HepG2 (cell line): ENCODE results near the gene EBF4. TPM values are rescaled to one million over a fixed set of nuclear protein-coding genes. Genes with fewer than 3 reads are reported as not detected.
A peak's percentile ranks its signal among the peaks of the same experiment; 100 is the strongest.

Source experiments
- ATAC-seq: fragments of 200-7000 bp; cut with Tn5 transposase; 3 replicates; pipeline ENCODE4 v1.9.1; 2020; ENCODE audit warnings: mild to moderate bottlenecking, moderate library complexity
- BruUV-seq: library from RNA; stranded (reverse); fragments of 400-500 nt; replicated peaks from 2 replicates; lab custom pipeline; 2021; lab: Mats Ljungman, UMichigan
- CTCF ChIA-PET: fragments of 300-600 bp; formaldehyde crosslinking; extraction: SDS; loops from one replicate; lab custom pipeline; 2021; ENCODE audit warnings: low total read pairs, inconsistent platforms, low intra/inter-chr PET ratio; lab: Yijun Ruan, JAX
- POLR2A ChIA-PET: fragments of 350-600 bp; sonication (Branson Sonifier 250); formaldehyde crosslinking; loops from one replicate; lab custom pipeline; 2020; ENCODE audit warnings: antibody characterized with exemption, inconsistent platforms; lab: Yijun Ruan, JAX
- DNase-seq: peaks from one replicate; pipeline ENCODE4 v3.0.0-alpha.2; 2015; ENCODE audit warnings: low spot score
- FAIRE-seq: peaks from 3 replicates; lab custom pipeline; 2011; peaks lifted over from hg19 to GRCh38; lab: Jason Lieb, UNC
- H2AFZ ChIP-seq: one replicate; pipeline ENCODE4 v1.6.1; 2011; ENCODE audit warnings: low read length, inconsistent platforms
- H3K27ac ChIP-seq: fragments of 300-600 bp; 3 replicates; pipeline ENCODE4 v1.8.0; 2011; ENCODE audit warnings: mixed run types, mild to moderate bottlenecking, mixed read lengths, low read length, inconsistent platforms; ENCODE audit not compliant: insufficient read depth; ENCODE audit errors: extremely low read length
- H3K27me3 ChIP-seq, 2 experiments: fragments of 200-600 bp in 1 of 2; 2 replicates in 1 of 2; 3 replicates in 1 of 2; pipeline versions ENCODE4 v1.6.0 to v1.8.0; 2011; ENCODE audit warnings: low read length in 2 of 2, mild to moderate bottlenecking in 2 of 2, moderate library complexity in 2 of 2, inconsistent platforms in 1 of 2; ENCODE audit not compliant: insufficient read depth in 2 of 2, control insufficient read depth in 1 of 2
- H3K36me3 ChIP-seq, 2 experiments: fragments of 200-600 bp in 1 of 2; replicated peaks in 1 of 2; 2 replicates in 1 of 2; 3 replicates in 1 of 2; pipeline versions ENCODE4 v1.5.1 to v1.8.0; 2011; ENCODE audit warnings: low read length in 2 of 2, inconsistent platforms in 1 of 2; ENCODE audit not compliant: insufficient read depth in 2 of 2, control insufficient read depth in 1 of 2
- H3K4me1 ChIP-seq: 2 replicates; pipeline ENCODE4 v1.5.1; 2012; ENCODE audit warnings: low read length, inconsistent platforms; ENCODE audit not compliant: insufficient read depth
- H3K4me2 ChIP-seq: 2 replicates; pipeline ENCODE4 v1.6.0; 2011; ENCODE audit warnings: low read depth, low read length, inconsistent platforms
- H3K4me3 ChIP-seq, 3 experiments: fragments of 200-600 bp in 1 of 3; sonication (generic), shearing (Covaris generic) in 1 of 3; replicated peaks in 1 of 3; 2 replicates each; pipeline ENCODE4 v1.5.1; 2011 to 2016; ENCODE audit warnings: low read length in 3 of 3, inconsistent platforms in 2 of 3, low read depth in 2 of 3, mild to moderate bottlenecking in 2 of 3, control low read depth in 1 of 3, mixed read lengths in 1 of 3; ENCODE audit not compliant: insufficient read depth in 1 of 3
- H3K79me2 ChIP-seq: one replicate; pipeline ENCODE4 v1.6.1; 2011; ENCODE audit warnings: low read length, inconsistent platforms; ENCODE audit not compliant: insufficient read depth
- H3K9ac ChIP-seq: 2 replicates; pipeline ENCODE4 v1.6.0; 2011; ENCODE audit warnings: mild to moderate bottlenecking, low read depth, low read length, inconsistent platforms; ENCODE audit not compliant: insufficient read depth
- H3K9me3 ChIP-seq: 2 replicates; pipeline ENCODE4 v1.5.1; 2012; ENCODE audit warnings: mild to moderate bottlenecking, low read length
- H4K20me1 ChIP-seq: 2 replicates; pipeline ENCODE4 v1.6.0; 2011; ENCODE audit warnings: inconsistent platforms, mild to moderate bottlenecking, low read length, moderate library complexity; ENCODE audit not compliant: insufficient read depth
- BATF2 ChIP-seq: sonication (generic); formaldehyde crosslinking; IDR thresholded peaks from 2 replicates; pipeline ENCODE4 v1.8.0; 2022; ENCODE audit warnings: mild to moderate bottlenecking, missing genetic modification reagents, moderate library complexity
- BHLHE40 ChIP-seq: IDR thresholded peaks from 2 replicates; pipeline ENCODE4 v1.6.1; 2011; ENCODE audit warnings: low read length, improper control_type of control experiment
- CREB1 ChIP-seq, 2 experiments: fragments of 450-650 bp in 1 of 2; IDR thresholded peaks; 2 replicates each; pipeline ENCODE4 v1.6.1; 2016 to 2017; ENCODE audit warnings: control low read depth in 1 of 2, mild to moderate bottlenecking in 1 of 2, missing compliant biosample characterization in 1 of 2, missing genetic modification characterization in 1 of 2
- DMAP1 ChIP-seq: IDR thresholded peaks from 2 replicates; pipeline ENCODE4 v1.6.1; 2016
- ERF ChIP-seq: IDR thresholded peaks from 2 replicates; pipeline ENCODE4 v1.6.1; 2018; ENCODE audit warnings: missing biosample characterization, missing genetic modification reagents
- GATAD1 ChIP-seq: IDR thresholded peaks from 2 replicates; pipeline ENCODE4 v1.6.1; 2016; ENCODE audit warnings: missing genetic modification reagents, missing compliant biosample characterization
- HDAC6 ChIP-seq: fragments of 200-600 bp; sonication (generic); IDR thresholded peaks from 2 replicates; pipeline ENCODE4 v1.7.0; 2017; ENCODE audit warnings: mild to moderate bottlenecking, antibody characterized with exemption, low read length, low read depth
- HES4 ChIP-seq: sonication (generic); formaldehyde crosslinking; IDR thresholded peaks from 2 replicates; pipeline ENCODE4 v1.9.0; 2021; ENCODE audit warnings: mild to moderate bottlenecking, missing genetic modification reagents, borderline replicate concordance
- MIER3 ChIP-seq: IDR thresholded peaks from 2 replicates; pipeline ENCODE4 v1.6.1; 2016; ENCODE audit warnings: missing compliant biosample characterization, borderline replicate concordance
- ONECUT2 ChIP-seq: sonication (generic); formaldehyde crosslinking; IDR thresholded peaks from 2 replicates; pipeline ENCODE4 v1.4.0; 2020; ENCODE audit warnings: missing genetic modification reagents
- POGZ ChIP-seq: sonication (generic); formaldehyde crosslinking; IDR thresholded peaks from 2 replicates; pipeline ENCODE4 v1.4.0; 2020; ENCODE audit warnings: mild to moderate bottlenecking, missing genetic modification reagents
- SAFB2 ChIP-seq: sonication (generic); formaldehyde crosslinking; IDR thresholded peaks from 2 replicates; pipeline ENCODE4 v1.5.1; 2020; ENCODE audit warnings: missing genetic modification reagents, low read depth, mild to moderate bottlenecking, borderline replicate concordance
- SALL2 ChIP-seq: sonication (generic); formaldehyde crosslinking; IDR thresholded peaks from 2 replicates; pipeline ENCODE4 v1.8.1; 2023; ENCODE audit warnings: mild to moderate bottlenecking, missing genetic modification reagents, inconsistent platforms
- SIX4 ChIP-seq: sonication (generic); formaldehyde crosslinking; IDR thresholded peaks from 2 replicates; pipeline ENCODE4 v1.4.0; 2020; ENCODE audit warnings: missing genetic modification reagents
- TBL1XR1 ChIP-seq: fragments of 150-350 bp; IDR thresholded peaks from 2 replicates; pipeline ENCODE4 v1.6.1; 2014; ENCODE audit warnings: borderline replicate concordance, low read length; ENCODE audit not compliant: partially characterized antibody
- ZFP36 ChIP-seq: fragments of 150-350 bp; IDR thresholded peaks from 2 replicates; pipeline ENCODE4 v1.6.1; 2018; ENCODE audit warnings: borderline replicate concordance, low read length, low read depth; ENCODE audit not compliant: partially characterized antibody
- ZFX ChIP-seq: sonication (generic); formaldehyde crosslinking; IDR thresholded peaks from 2 replicates; pipeline ENCODE4 v1.4.0; 2020; ENCODE audit warnings: mild to moderate bottlenecking, low read depth, missing genetic modification reagents, moderate library complexity
- ZNF280D ChIP-seq: sonication (generic); formaldehyde crosslinking; IDR thresholded peaks from 2 replicates; pipeline ENCODE4 v1.5.1; 2020; ENCODE audit warnings: mild to moderate bottlenecking, missing genetic modification reagents
- ZNF558 ChIP-seq: sonication (generic); formaldehyde crosslinking; IDR thresholded peaks from 2 replicates; pipeline ENCODE4 v1.9.0; 2022; ENCODE audit warnings: mild to moderate bottlenecking, missing genetic modification reagents, borderline replicate concordance
- ZNF850 ChIP-seq: sonication (generic); formaldehyde crosslinking; conservative IDR thresholded peaks from 2 replicates; pipeline ENCODE4 v1.9.0; 2021; ENCODE audit warnings: mild to moderate bottlenecking, missing genetic modification reagents
- ZSCAN5A ChIP-seq: sonication (generic); formaldehyde crosslinking; IDR thresholded peaks from 2 replicates; pipeline ENCODE4 v1.8.0; 2022; ENCODE audit warnings: mild to moderate bottlenecking, missing genetic modification reagents, borderline replicate concordance
- WGBS: methylation state at CpG from one replicate; pipeline ENCODE4 v1.1.6; 2017; ENCODE audit warnings: low lambda C conversion rate; 5-methylcytosine and 5-hydroxymethylcytosine counted together
- in situ Hi-C: cut with HindIII; loops from 2 replicates; pipeline ENCODE4 v1.10.0; 2017; ENCODE audit warnings: low pct_unique_long_range_greater_than_20kb; ENCODE audit not compliant: extremely low pct_ligation_motif_present
- intact Hi-C: fragments of 100-400 bp; cut with micrococcal nuclease; formaldehyde crosslinking; loops from one replicate; pipeline ENCODE4 v1.10.0; 2022; ENCODE audit not compliant: unreplicated experiment
- polyA plus RNA-seq, 8 experiments: library from polyadenylated mRNA; depleted of rRNA in 3 of 8; stranded (reverse) in 7 of 8; unstranded in 1 of 8; fragments of >200 nt; fragmentation: Illumina TruSeq in 4 of 8; extraction: Trizol in 4 of 8; gene quantifications; 2 replicates each; pipeline versions ENCODE4 v1.2.1 to v1.2.3, GENCODE V29; 2011 to 2016; ENCODE audit warnings: low read depth in 4 of 8, missing spikeins in 1 of 8, mixed read lengths in 1 of 8; ENCODE audit not compliant: insufficient read depth in 1 of 8
- total RNA-seq, 5 experiments: library from RNA; depleted of rRNA; stranded (reverse); fragments of >200 nt; fragmentation: Illumina TruSeq; extraction: Trizol; gene quantifications; 2 replicates each; pipeline ENCODE4 v1.2.3, GENCODE V29; 2016; ENCODE audit warnings: low read depth in 1 of 5

EBF4 gene
- total and polyA plus RNA-seq, 2 of the 13 experiments (the other 11 are each of a cell fraction or from before 2014, with no cell fraction given) = 0.84 to 2.2 TPM

- POLR2A ChIA-PET = interaction anchor here (2.8 to 7.0 kb wide), 2 partner anchors 10 to 13 kb away, joined by 7 to 151 read pairs; partner anchors contain the start of gene IDH3B
- Histone ChIP-seq H3K79me2 (peaks cover 46% of the 10 kb centered on the region), H3K27ac (peak overlapping the region; percentile 5), H3K9me3 (no peaks in the 10 kb centered on the region), H3K36me3 (peaks cover 38 to 57% of the 10 kb centered on the region in 2 experiments), H3K4me1 (peaks cover 43% of the 10 kb centered on the region), H3K27me3 (no peaks in the 10 kb centered on the region; a peak in 1 of 5 replicates), H3K4me3 (peak overlapping the region; percentile 60 to 97 (median 83)), H4K20me1 (peaks cover 58% of the 10 kb centered on the region), H2AFZ (no peak overlapping the region), H3K4me2 (peak overlapping the region; percentile 100), H3K9ac (peak overlapping the region; percentile 88)
- CTCF ChIA-PET = no interaction called here
- BruUV-seq = no TSS peak
- intact Hi-C loops = loop anchor here (5.0 kb wide), 2 partner anchors 142 to 187 kb away; no protein-coding TSS in a partner anchor
- DNase-seq (no peak), ATAC-seq (no peak), FAIRE-seq (no peak)
- WGBS = 81% methylated on average over 9 of the region's 9 CpGs
- in situ Hi-C loops = no loop called here
- 0 out of 2 replicates have a peak, but pooled peaks have one; percentile 36 for TF ChIP-seq ERF
- TF ChIP-seq SALL2 (CRISPR knock-in tag) = peak; percentile 68; the same call in 1 of the 2 replicates
- no peak for TF ChIP-seq HDAC6
- 0 out of 2 replicates have a peak, but pooled peaks have one; percentile 40 for TF ChIP-seq SAFB2 (CRISPR knock-in tag)
- no peak for TF ChIP-seq ZFX (CRISPR knock-in tag)
- TF ChIP-seq CREB1 (IDR thresholded peaks at IDR 0.05) = no peak
- TF ChIP-seq CREB1 (CRISPR knock-in tag; IDR thresholded peaks at IDR 0.05) = no peak
- no peak for TF ChIP-seq BHLHE40
- no peak for TF ChIP-seq POGZ (CRISPR knock-in tag)
- TF ChIP-seq HES4 (CRISPR knock-in tag) = 0 out of 2 replicates have a peak, but pooled peaks have one; percentile 57
- no peak for TF ChIP-seq ZFP36
- no peak for TF ChIP-seq DMAP1
- no peak for TF ChIP-seq ZSCAN5A (CRISPR knock-in tag)
- TF ChIP-seq ONECUT2 (CRISPR knock-in tag) = no peak
- TF ChIP-seq ZNF850 = no peak
- no peak for TF ChIP-seq ZNF558 (CRISPR knock-in tag)
- TF ChIP-seq GATAD1 (CRISPR knock-in tag) = no peak
- TF ChIP-seq BATF2 = no peak
- no peak for TF ChIP-seq SIX4
- no peak for TF ChIP-seq MIER3 (CRISPR knock-in tag)
- TF ChIP-seq TBL1XR1 = no peak
- no peak; the same call in 1 of the 2 replicates for TF ChIP-seq ZNF280D (CRISPR knock-in tag)
Observed at GRCh38 chr20:2654384-2654822, 38.2 kb upstream of the EBF4 start.
